ENCODE results near the gene RNF130. TPM values are rescaled to one million over a fixed set of nuclear protein-coding genes. Genes with fewer than 3 reads are reported as not detected.
A peak's percentile ranks its signal among the peaks of the same experiment; 100 is the strongest.

Gene RNF130, protein sequence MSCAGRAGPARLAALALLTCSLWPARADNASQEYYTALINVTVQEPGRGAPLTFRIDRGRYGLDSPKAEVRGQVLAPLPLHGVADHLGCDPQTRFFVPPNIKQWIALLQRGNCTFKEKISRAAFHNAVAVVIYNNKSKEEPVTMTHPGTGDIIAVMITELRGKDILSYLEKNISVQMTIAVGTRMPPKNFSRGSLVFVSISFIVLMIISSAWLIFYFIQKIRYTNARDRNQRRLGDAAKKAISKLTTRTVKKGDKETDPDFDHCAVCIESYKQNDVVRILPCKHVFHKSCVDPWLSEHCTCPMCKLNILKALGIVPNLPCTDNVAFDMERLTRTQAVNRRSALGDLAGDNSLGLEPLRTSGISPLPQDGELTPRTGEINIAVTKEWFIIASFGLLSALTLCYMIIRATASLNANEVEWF
- total RNA-seq (100 to 1,000 TPM in 1 of 2 donors, 10 to 100 TPM in 1; 84.0 to 125 TPM), polyA plus RNA-seq (ENCODE audit: insufficient read length in 6 of 6) (10 to 100 TPM; 61.0 to 73.2 (median 69.9) TPM)
- long read RNA-seq, donor 1, transcript RNF130-205 (9 exons, 2,263 nt), result major isoform, 35 of 58 reads
- long read RNA-seq, donor 1, partial matches to known transcripts, result 19 of 58 reads
- long read RNA-seq, donor 1, other reads (novel, unspliced or antisense), result 0 of 58 reads
- long read RNA-seq, donor 2, transcript RNF130-205 (9 exons, 2,263 nt), result major isoform, 25 of 53 reads
- long read RNA-seq, donor 2, transcript RNF130-206 (2 exons, 663 nt), result minor isoform, 5 of 53 reads
- long read RNA-seq, donor 2, partial matches to known transcripts, result 22 of 53 reads
- long read RNA-seq, donor 2, other reads (novel, unspliced or antisense), result 0 of 53 reads
- long read RNA-seq, donor 3, transcript RNF130-205 (9 exons, 2,263 nt), result major isoform, 37 of 47 reads
- long read RNA-seq, donor 3, partial matches to known transcripts, result 10 of 47 reads
- long read RNA-seq, donor 3, other reads (novel, unspliced or antisense), result 0 of 47 reads
- long read RNA-seq, donor 4, transcript RNF130-205 (9 exons, 2,263 nt), result major isoform, 48 of 66 reads
- long read RNA-seq, donor 4, partial matches to known transcripts, result 7 of 66 reads
- long read RNA-seq, donor 4, other reads (novel, unspliced or antisense), result 11 of 66 reads
- long read RNA-seq, donor 5, transcript RNF130-205 (9 exons, 2,263 nt), result major isoform, 30 of 57 reads
- long read RNA-seq, donor 5, partial matches to known transcripts, result 25 of 57 reads
- long read RNA-seq, donor 5, other reads (novel, unspliced or antisense), result 0 of 57 reads
- long read RNA-seq, donor 6, transcript RNF130-205 (9 exons, 2,263 nt), result major isoform, 38 of 50 reads
- long read RNA-seq, donor 6, partial matches to known transcripts, result 8 of 50 reads
- long read RNA-seq, donor 6, other reads (novel, unspliced or antisense), result 0 of 50 reads
- long read RNA-seq, donor 7, transcript RNF130-205 (9 exons, 2,263 nt), result major isoform, 21 of 40 reads
- long read RNA-seq, donor 7, partial matches to known transcripts, result 18 of 40 reads
- long read RNA-seq, donor 7, other reads (novel, unspliced or antisense), result 0 of 40 reads
- long read RNA-seq, donor 8, transcript RNF130-205 (9 exons, 2,263 nt), result major isoform, 27 of 28 reads
- long read RNA-seq, donor 8, partial matches to known transcripts, result 0 of 28 reads
- long read RNA-seq, donor 8, other reads (novel, unspliced or antisense), result 0 of 28 reads
- long read RNA-seq, donor 9, result 0 reads
- long read RNA-seq, donor 10, transcript RNF130-205 (9 exons, 2,263 nt), result major isoform, 117 of 135 reads
- long read RNA-seq, donor 10, partial matches to known transcripts, result 9 of 135 reads
- long read RNA-seq, donor 10, other reads (novel, unspliced or antisense), result 9 of 135 reads
- long read RNA-seq, donor 11, full-length matches to known transcripts, result 52 of 52 reads
- long read RNA-seq, donor 11, partial matches to known transcripts, result 0 of 52 reads
- long read RNA-seq, donor 11, other reads (novel, unspliced or antisense), result 0 of 52 reads
- long read RNA-seq, donor 12, full-length matches to known transcripts, result 34 of 41 reads
- long read RNA-seq, donor 12, partial matches to known transcripts, result 7 of 41 reads
- long read RNA-seq, donor 12, other reads (novel, unspliced or antisense), result 0 of 41 reads

DNA sequence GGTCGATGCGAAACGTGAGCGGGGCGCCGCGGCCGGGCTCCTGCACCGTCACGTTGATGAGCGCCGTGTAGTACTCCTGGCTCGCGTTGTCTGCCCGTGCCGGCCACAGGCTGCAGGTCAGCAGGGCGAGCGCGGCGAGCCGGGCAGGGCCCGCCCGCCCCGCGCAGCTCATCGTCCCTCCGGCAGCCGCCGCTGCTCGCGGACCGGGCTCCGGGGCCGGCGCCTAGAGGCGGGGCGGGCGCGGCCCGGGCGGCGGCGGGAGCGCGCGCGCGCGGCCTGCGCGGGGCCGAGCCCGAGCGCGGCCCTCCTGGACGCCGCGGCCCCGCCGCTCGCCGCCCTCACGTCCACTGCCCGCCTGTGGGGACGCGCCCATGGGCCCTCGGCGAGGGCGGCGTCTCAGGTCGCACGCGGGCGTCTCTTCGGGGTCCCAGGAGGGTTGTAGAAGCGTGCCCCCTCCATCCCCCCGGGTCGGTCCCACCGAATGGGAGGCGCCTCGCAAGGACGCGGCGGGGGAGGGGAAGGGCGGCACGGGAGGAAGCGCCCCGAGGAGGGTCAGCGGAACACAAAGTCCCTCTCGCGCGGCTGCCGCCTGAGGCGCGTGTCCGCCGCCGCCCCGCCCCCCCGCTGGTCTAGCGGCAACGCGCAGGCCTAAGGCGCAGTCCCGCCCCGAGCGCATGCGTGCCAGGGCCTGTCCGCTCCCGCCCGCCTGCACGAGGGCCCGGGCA, at the start of gene RNF130:
Gene RNF130 (minus strand): TSS at position 229 of the 725 bp plus-strand sequence. CDS start 57 bp downstream, at position 172.
- no peaks in the 10 kb centered on the region for H3K27me3 ChIP-seq
- peak within 1 kb of the TSS; percentile 92 to 96 for H3K4me3 ChIP-seq
- peak; percentile 95 to 99 (median 96) for DNase-seq
- no peaks in the 10 kb centered on the region for H3K36me3 ChIP-seq
- no peak for TF ChIP-seq CTCF (IDR thresholded peaks at IDR 0.05)
- peaks cover 8 to 39% of the 10 kb centered on the region in 2 donors for H3K4me1 ChIP-seq
- H3K27ac ChIP-seq, result peak within 1 kb of the TSS; percentile 95 to 99
- ATAC-seq, result peak; percentile 96
- intact Hi-C loops (cut with DNase I), result no loop called here
- H3K9me3 ChIP-seq, result peaks cover 0 to 3% of the 10 kb centered on the region in 2 donors

DNA sequence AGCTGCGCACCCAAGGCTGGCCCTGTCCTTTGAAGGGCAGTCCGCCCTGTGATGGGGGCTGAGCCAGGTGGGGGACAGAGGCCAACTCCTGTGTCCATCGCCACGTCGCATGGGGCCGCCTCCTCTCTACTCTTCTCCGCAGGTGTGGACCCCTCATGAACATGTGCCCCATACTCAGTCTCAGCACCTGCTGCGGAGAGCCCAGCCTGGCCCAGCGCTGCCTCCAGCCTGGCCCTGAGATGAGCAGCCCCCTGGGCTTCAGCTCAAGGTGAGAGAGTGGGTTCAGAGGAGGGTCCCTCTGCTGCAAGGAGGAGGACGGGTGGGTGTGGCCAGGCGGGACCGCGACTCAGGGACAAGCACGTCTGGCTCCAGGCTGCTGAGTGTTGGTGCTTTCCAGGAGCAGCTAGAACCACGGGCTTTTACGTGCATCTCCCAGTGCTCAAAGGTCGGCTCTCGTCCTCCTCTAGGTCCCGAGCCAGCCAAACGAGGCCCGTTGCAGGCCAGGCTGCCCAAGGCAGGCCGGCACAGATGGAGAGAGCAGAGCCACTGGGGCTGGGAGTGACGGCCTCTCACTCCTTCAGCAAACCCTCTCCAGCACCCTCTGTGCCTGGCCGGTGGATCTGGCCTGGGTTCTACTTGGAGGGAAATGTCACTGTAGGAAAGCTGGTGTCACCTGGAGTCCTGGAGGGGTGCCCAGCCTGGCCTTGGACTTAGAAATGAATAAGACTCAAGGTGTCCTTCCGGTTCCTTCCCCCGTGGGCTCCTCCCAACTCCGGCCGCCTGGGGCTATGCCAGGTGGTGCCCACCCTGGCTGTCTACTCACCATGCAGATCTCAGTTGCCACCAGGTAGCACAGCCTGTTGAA, 48.9 kb upstream of the RNF130 start:
- Histone ChIP-seq H3K27me3 (peaks cover 6 to 63% of the 10 kb centered on the region in 2 donors), H3K36me3 (no peaks in the 10 kb centered on the region), H3K9me3 (no peaks in the 10 kb centered on the region), H3K4me3 (no peak overlapping the region), H3K27ac (no peak overlapping the region), H3K4me1 (no peaks in the 10 kb centered on the region)
- no peak for TF ChIP-seq CTCF (IDR thresholded peaks at IDR 0.05)
- DNase-seq, result peak in 2 of 4 donors; percentile 26 to 74
- intact Hi-C loops (cut with DNase I), result no loop called here
- no peak for ATAC-seq

- Histone ChIP-seq H3K9me3 (no peaks in the 10 kb centered on the region), H3K4me1 (no peaks in the 10 kb centered on the region), H3K36me3 (no peaks in the 10 kb centered on the region), H3K27ac (no peak overlapping the region), H3K4me3 (no peak overlapping the region), H3K27me3 (peaks cover 6 to 57% of the 10 kb centered on the region in 2 donors)
- no peak for TF ChIP-seq CTCF (IDR thresholded peaks at IDR 0.05)
- ATAC-seq (no peak), DNase-seq (no peak)
- intact Hi-C loops (cut with DNase I), result no loop called here
These were observed 48.3 kb upstream of the RNF130 start for GRCh38 chr5:180119903-180120236.

Data from left lung (tissue), 14 donors.